Immature natural killer cell (primary cell): ENCODE measurements around the gene RAPGEF2. TPM values are rescaled to one million over a fixed set of nuclear protein-coding genes. Genes with fewer than 3 reads are reported as not detected.
"Not testable (repeated sequence)": the region's sequence is repeated elsewhere in the genome, so short reads cannot be mapped to it uniquely, and the experiment has no call there.

Experiments used
- DNase-seq, 3 donors: peaks; one replicate each; pipeline ENCODE4 v3.0.0; 2022; ENCODE audit warnings: mixed read lengths in 1 of 3
- H3K27ac Mint-ChIP-seq, 6 donors: one replicate each; pipeline ENCODE4 v1.8.0; 2020; ENCODE audit warnings: mixed read lengths in 6 of 6, mild to moderate bottlenecking in 5 of 6, inconsistent platforms in 4 of 6, moderate library complexity in 3 of 6
- H3K27me3 Mint-ChIP-seq, 3 donors: one replicate each; pipeline ENCODE4 v1.8.0; 2020 to 2021; ENCODE audit warnings: low read depth in 3 of 3, mild to moderate bottlenecking in 3 of 3, mixed read lengths in 3 of 3, moderate library complexity in 3 of 3, inconsistent platforms in 1 of 3
- H3K36me3 Mint-ChIP-seq, 3 donors: one replicate each; pipeline ENCODE4 v1.8.0; 2020; ENCODE audit warnings: mixed read lengths in 3 of 3, inconsistent platforms in 2 of 3, mild to moderate bottlenecking in 2 of 3
- H3K4me1 Mint-ChIP-seq, 2 donors: one replicate each; pipeline ENCODE4 v1.8.0; 2020; ENCODE audit warnings: inconsistent platforms in 2 of 2, mild to moderate bottlenecking in 2 of 2, mixed read lengths in 2 of 2, moderate library complexity in 1 of 2
- H3K4me3 Mint-ChIP-seq, 5 donors: one replicate each; pipeline ENCODE4 v1.8.0; 2020; ENCODE audit warnings: mild to moderate bottlenecking in 5 of 5, mixed read lengths in 5 of 5, inconsistent platforms in 3 of 5, moderate library complexity in 3 of 5
- H3K9me3 Mint-ChIP-seq, 6 donors: one replicate each; pipeline ENCODE4 v1.8.0; 2020; ENCODE audit warnings: mild to moderate bottlenecking in 6 of 6, mixed read lengths in 6 of 6, inconsistent platforms in 4 of 6, moderate library complexity in 3 of 6
- polyA plus RNA-seq, 3 donors: library from polyadenylated mRNA; unstranded; fragments of 300-500 nt; fragmentation: Illumina TruSeq; gene quantifications; one replicate each; pipeline ENCODE4 v1.2.3, GENCODE V29; 2021

RAPGEF2 gene, protein sequence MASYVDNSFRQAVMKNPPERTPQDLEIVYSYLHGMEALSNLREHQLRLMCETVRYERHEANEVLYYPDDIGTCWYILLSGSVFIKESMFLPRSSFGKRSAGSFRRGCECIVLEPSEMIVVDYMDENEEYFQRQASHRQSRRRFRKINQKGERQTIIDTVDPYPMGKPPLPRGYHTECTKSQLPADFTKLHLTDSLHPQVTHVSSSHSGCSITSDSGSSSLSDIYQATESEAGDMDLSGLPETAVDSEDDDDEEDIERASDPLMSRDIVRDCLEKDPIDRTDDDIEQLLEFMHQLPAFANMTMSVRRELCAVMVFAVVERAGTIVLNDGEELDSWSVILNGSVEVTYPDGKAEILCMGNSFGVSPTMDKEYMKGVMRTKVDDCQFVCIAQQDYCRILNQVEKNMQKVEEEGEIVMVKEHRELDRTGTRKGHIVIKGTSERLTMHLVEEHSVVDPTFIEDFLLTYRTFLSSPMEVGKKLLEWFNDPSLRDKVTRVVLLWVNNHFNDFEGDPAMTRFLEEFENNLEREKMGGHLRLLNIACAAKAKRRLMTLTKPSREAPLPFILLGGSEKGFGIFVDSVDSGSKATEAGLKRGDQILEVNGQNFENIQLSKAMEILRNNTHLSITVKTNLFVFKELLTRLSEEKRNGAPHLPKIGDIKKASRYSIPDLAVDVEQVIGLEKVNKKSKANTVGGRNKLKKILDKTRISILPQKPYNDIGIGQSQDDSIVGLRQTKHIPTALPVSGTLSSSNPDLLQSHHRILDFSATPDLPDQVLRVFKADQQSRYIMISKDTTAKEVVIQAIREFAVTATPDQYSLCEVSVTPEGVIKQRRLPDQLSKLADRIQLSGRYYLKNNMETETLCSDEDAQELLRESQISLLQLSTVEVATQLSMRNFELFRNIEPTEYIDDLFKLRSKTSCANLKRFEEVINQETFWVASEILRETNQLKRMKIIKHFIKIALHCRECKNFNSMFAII (N-terminal part only)
- 1 to 10 TPM in 1 of 3 donors, under 1 TPM in 2; 0.22 to 1.7 (median 0.46) TPM for polyA plus RNA-seq

DNA sequence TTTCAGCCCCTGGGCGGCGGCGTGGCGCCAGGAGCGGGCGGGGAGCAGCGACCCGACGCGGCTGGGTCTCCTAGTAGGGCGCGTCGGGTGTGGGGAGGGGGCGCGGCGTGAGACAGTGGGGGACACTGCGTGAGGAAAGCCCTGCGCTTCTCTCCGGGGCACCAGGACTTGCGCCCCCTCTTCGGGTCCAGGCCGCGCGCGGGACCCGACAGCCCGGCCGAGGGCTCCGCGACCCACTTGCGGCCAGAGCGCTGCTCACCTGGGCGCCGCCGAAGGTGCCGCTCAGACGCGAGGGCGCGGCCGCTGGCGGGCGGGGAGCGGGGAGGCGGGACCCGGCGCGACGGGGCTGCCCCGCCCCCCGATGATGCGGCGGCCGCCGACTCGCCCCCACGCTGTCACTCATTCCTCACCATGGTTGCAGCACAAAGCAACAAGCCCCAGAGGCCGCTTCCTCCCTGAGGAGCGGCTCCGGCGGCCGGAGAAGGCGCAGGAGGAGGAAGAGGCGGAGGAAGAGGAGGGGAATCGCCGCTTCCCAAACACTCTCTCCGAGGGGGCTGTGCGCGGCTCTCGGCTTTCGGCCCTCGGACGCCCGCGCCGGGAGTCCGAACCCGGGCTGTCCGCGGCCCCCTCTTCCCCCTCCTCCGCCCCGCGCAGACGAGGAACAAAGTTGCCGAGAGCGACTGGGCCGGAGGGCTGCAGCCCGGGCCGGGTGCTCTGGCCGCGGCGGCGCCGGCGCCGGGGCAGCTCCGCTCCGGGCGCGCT lies at the start of gene RAPGEF2:
RAPGEF2 (plus strand) TSS at position 458 of the 762 bp plus-strand sequence. CDS start 1,084 bp downstream, outside the sequence.
- Mint-ChIP-seq H3K27ac (peak within 1 kb of the TSS; percentile 74 to 95 (median 88)), H3K4me3 (peak within 1 kb of the TSS; percentile 85 to 91 (median 89)), H3K4me1 (peaks cover 34 to 40% of the 10 kb centered on the region in 2 donors), H3K36me3 (no peaks in the 10 kb centered on the region), H3K27me3 (peaks cover 18 to 22% (median 21%) of the 10 kb centered on the region in 3 donors), H3K9me3 (no peaks in the 10 kb centered on the region)
- DNase-seq = peak; percentile 85 to 88 (median 88)

DNA sequence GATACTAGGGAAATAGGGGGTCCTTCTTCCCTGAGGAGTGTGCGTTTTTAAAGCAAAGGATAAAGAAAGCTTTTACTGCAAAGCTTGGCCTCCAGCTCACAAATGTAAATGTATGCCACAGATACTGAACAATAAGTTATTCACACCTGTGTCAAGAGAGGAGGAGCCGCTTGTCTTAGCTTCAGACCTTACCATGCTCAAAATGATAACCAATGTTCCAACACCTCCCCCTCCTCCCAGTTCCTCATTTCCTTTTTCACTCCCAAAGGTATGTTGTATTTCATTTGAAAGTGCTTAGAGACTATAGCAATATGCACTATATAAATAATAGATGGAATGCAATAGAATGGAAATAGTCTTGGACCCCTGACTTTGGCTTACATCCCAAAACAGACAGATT lies 47.0 kb upstream of the RAPGEF2 start:
- no peak overlapping the region for H3K27ac Mint-ChIP-seq
- DNase-seq = no peak
- no peaks in the 10 kb centered on the region for H3K36me3 Mint-ChIP-seq
- peaks cover 0 to 6% (median 2%) of the 10 kb centered on the region in 3 donors for H3K27me3 Mint-ChIP-seq
- no peaks in the 10 kb centered on the region for H3K4me1 Mint-ChIP-seq
- no peak overlapping the region for H3K4me3 Mint-ChIP-seq
- no peaks in the 10 kb centered on the region for H3K9me3 Mint-ChIP-seq

DNA sequence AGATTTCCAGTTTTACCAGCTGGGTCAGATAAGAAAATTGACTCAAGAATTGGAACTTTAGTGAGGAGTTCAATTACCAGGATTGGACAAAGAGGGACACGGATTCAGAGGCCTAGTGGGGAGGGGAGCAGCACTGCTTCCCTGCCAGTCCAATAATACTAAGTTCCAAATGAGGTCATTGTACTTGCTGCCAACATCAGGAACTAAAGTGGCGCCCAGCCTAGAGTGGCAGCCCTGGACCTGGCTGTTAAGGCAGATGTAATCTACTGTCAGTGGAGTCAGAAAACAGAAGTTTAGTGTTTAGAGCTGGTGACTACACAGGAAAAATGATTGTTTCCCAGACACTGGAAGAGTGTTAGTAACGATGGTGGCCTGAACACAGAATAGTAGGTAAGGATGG lies 42.7 kb upstream of the RAPGEF2 start:
- Mint-ChIP-seq H3K27ac (no peak overlapping the region), H3K4me1 (no peaks in the 10 kb centered on the region), H3K36me3 (no peaks in the 10 kb centered on the region), H3K27me3 (peaks cover 0 to 6% (median 0%) of the 10 kb centered on the region in 3 donors), H3K9me3 (no peaks in the 10 kb centered on the region), H3K4me3 (no peak overlapping the region)
- DNase-seq = no peak

DNA sequence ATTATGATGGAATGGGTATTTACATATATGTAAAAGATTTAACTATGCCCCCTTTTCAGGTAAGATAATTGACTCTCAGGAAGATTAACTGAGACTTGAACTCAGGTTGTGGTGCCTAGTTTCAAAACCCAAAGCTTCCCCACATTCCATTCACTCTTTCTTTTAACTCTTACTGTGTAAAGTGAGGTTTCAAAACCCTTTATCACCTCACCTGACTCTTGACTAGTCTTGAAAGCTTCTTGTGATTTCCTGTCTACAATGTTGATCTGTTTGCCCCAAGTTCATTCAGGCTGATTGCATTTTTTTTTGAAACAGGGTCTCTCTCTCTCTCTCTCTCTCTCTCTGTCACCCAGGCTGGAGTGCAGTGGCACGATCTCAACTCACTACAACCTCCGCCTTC lies 40.5 kb upstream of the RAPGEF2 start:
- DNase-seq = no peak
- H3K27ac Mint-ChIP-seq = no peak overlapping the region
- no peaks in the 10 kb centered on the region for H3K36me3 Mint-ChIP-seq

DNA sequence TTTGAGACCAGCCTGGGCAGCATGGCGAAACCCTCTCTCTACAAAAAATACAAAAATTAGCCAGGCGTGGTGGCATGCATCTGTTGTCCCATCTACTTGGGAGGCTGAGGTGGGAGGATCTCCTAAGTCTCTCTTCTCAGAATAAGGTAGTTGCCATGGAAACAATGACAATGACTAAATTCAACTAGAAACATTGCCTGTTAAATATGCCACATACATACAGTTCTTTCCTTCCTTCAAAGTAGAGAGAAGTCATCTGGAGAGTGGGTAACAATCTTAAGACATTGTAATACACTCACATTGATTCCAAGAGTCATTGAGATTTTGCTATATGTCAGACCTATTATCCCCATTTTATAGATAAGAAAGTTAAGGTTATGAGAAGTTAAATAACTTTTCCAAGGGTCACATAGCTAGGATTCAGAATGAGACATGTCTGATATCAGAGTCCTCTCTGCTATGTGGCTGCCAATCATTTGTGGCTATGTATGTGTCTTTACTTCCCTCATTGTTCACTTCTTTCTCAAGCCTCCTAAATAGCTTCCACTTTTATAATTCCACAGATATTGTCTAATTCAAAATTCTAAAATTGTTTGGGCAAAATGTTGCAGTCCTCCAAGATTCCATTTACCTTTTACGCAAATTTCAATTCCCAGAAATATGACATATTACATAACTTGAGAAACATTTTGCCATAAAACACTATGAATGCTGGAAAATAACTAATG lies 37.2 kb upstream of the RAPGEF2 start:
- no peaks in the 10 kb centered on the region for H3K36me3 Mint-ChIP-seq
- H3K9me3 Mint-ChIP-seq = no peaks in the 10 kb centered on the region
- H3K4me1 Mint-ChIP-seq = no peaks in the 10 kb centered on the region
- H3K27me3 Mint-ChIP-seq = peaks cover 0 to 6% (median 2%) of the 10 kb centered on the region in 3 donors
- no peak overlapping the region for H3K4me3 Mint-ChIP-seq
- H3K27ac Mint-ChIP-seq = no peak overlapping the region
- no peak for DNase-seq

More for the DNA sequence above, 40.5 kb upstream of the RAPGEF2 start:
- no peaks in the 10 kb centered on the region for H3K4me1 Mint-ChIP-seq
- no peak overlapping the region for H3K4me3 Mint-ChIP-seq
- H3K9me3 Mint-ChIP-seq = no peaks in the 10 kb centered on the region
- peaks cover 0 to 6% (median 2%) of the 10 kb centered on the region in 3 donors for H3K27me3 Mint-ChIP-seq

DNA sequence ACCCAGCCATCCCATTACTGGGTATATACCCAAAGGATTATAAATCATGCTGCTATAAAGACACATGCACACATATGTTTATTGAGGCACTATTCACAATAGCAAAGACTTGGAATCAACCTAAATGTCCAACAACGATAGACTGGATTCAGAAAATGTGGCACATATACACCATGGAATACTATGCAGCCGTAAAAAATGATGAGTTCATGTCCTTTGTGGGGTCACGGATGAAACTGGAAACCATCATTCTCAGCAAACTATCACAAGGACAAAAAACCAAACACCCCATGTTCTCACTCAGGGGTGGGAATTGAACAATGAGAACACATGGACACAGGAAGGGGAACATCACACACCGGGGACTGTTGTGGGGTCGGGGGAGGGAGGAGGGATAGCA lies 34.7 kb upstream of the RAPGEF2 start:
- H3K27ac Mint-ChIP-seq, H3K27me3 Mint-ChIP-seq, H3K4me1 Mint-ChIP-seq, DNase-seq, H3K36me3 Mint-ChIP-seq, H3K4me3 Mint-ChIP-seq, H3K9me3 Mint-ChIP-seq: not testable (repeated sequence)

DNA sequence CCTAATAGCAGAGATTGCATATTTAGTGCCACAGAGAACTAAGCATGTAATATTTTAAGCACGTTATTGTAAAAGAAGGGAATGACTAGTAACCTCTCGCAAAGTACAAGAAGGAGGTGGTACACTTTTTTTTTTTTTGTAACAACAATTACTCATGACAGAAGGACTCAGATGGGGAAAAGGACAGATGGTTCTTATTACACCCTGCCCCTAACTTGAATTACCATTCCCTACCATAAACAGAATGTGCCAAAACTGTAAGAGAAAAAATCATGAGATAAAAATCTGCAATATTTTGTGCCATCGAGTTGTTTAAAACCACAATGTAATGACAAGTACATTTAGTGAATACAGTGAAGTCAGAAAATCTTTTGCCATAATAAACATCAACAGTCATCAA lies 33.0 kb upstream of the RAPGEF2 start:
- Mint-ChIP-seq H3K4me1 (no peaks in the 10 kb centered on the region), H3K4me3 (no peak overlapping the region), H3K9me3 (no peaks in the 10 kb centered on the region), H3K27me3 (peaks cover 0 to 5% (median 2%) of the 10 kb centered on the region in 3 donors), H3K27ac (no peak overlapping the region), H3K36me3 (no peaks in the 10 kb centered on the region)
- no peak for DNase-seq

DNA sequence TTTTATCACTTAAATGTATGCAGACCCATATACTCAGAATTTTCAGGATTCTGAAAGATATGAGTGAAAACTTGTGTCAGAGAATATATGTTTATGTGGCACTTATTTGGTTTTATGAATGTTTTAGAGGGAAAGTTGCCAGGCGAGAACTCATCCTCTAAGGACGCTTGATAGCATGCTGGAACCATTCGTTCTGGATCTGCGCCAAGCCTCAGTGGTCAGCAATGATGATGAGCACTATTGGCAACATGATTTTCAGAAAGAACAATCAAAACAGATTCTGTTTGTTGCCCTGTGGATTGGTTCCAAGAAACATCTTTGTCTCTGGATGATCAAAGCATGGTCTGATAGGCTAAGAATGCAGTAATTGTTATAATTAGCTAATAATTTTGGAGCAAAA lies 32.1 kb upstream of the RAPGEF2 start:
- no peak for DNase-seq
- Mint-ChIP-seq H3K27ac (no peak overlapping the region), H3K9me3 (no peaks in the 10 kb centered on the region), H3K4me3 (no peak overlapping the region), H3K27me3 (peaks cover 1 to 5% (median 3%) of the 10 kb centered on the region in 3 donors), H3K4me1 (no peaks in the 10 kb centered on the region), H3K36me3 (no peaks in the 10 kb centered on the region)

DNA sequence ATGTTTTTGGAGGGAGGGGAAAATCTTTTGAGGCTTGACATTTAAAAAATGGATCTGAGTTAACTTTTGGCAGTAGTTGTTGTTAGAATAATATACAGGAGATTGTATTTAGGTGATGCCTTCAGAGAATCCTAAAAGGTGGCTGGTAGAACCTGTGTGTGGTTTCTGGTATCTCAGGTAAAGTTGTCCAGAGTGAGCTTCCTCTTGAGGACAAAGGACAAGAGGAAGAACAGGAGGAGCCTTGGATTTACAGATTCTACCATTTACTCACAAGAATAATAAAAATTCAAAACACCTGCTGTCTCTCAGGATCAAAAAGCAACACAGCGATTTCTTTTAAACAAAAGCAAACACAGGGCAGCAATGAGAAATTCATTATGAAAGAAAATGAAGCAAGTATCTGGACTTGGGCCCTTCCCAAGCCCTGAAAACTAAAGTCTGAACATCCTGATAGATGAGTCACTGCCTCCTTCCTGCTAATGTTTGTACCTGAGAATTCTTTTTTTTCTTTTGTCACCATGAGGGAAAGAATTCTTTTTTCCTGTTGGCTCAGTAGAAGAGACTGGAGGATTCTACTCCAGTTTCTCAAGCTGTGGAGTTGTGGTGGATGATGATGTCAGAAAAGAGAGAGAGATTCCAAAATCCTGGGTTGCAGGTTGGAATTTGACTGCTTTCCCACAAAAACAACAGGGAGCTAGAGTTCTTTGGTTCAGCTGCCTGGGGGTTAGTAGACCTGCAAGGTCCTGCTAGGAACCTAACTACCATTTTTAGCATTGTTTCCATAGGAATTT lies 31.5 kb upstream of the RAPGEF2 start:
- H3K36me3 Mint-ChIP-seq = no peaks in the 10 kb centered on the region
- no peaks in the 10 kb centered on the region for H3K9me3 Mint-ChIP-seq
- H3K27ac Mint-ChIP-seq = no peak overlapping the region
- no peaks in the 10 kb centered on the region for H3K4me1 Mint-ChIP-seq
- no peak overlapping the region for H3K4me3 Mint-ChIP-seq
- no peak for DNase-seq
- peaks cover 2 to 5% (median 3%) of the 10 kb centered on the region in 3 donors for H3K27me3 Mint-ChIP-seq

DNA sequence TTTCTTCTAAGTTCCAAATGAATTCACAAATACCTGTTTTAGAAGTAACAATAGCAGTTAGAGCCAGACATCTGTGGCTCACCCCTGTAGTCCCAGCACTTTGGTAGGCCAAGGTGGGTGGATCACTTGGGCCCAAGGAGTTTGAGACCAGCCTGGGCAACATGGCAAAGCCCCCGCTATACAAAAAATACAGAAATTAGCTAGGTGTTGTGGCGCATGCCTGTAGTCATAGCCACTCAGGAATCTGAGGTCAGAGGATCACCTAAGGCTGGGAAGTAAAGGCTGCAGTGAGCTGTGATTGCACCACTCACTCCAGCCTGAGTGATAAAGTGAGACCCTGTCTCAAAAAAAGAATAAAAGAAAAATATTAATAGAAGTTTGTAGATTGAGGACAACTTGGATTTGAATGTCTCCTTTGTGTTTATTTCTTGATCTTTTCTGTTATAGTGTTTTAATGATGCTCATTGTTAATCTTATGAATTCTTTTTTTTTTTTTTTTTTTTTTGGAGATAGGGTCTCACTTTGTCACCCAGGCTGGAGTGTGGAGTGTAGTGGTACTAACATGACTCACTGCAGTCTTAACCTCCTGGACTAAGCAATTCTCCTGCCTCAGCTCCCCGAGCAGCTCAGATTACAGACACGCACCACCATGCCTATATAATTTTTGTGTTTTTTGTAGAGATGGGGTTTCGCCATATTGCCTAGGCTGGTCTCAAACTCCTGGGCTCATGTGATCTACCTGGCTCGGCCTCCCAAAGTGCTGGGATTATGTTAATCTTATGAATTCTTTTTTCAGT lies 30.7 kb upstream of the RAPGEF2 start:
- no peaks in the 10 kb centered on the region for H3K36me3 Mint-ChIP-seq
- H3K9me3 Mint-ChIP-seq = no peaks in the 10 kb centered on the region

DNA sequence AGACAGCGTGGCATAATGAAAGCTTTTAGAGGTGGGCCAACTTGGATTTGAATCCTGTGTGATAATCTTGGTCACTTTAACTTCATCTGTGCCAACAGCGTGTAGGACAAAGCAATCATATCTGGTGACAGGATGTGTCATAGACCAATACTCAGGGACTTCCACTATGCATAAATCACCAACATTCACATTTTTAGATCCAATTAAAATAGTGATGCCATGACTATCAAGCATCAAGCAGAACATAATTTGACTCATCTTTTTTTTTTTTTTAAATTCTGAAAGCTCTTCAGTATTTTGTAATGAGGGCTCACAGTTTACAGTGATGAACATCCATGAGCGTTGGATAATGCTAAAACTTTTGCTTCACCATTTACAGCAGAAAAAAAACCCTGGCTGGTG lies 27.3 kb upstream of the RAPGEF2 start:
- no peaks in the 10 kb centered on the region for H3K9me3 Mint-ChIP-seq
- peaks cover 2 to 5% (median 5%) of the 10 kb centered on the region in 3 donors for H3K27me3 Mint-ChIP-seq
- DNase-seq = no peak
- H3K36me3 Mint-ChIP-seq = no peaks in the 10 kb centered on the region
- H3K27ac Mint-ChIP-seq = no peak overlapping the region
- peaks cover 0 to 6% of the 10 kb centered on the region in 2 donors for H3K4me1 Mint-ChIP-seq
- H3K4me3 Mint-ChIP-seq = no peak overlapping the region

More for the DNA sequence above, 30.7 kb upstream of the RAPGEF2 start:
- Mint-ChIP-seq H3K27ac (no peak overlapping the region), H3K4me3 (no peak overlapping the region), H3K4me1 (no peaks in the 10 kb centered on the region), H3K27me3 (peaks cover 2 to 5% (median 3%) of the 10 kb centered on the region in 3 donors)
- DNase-seq = no peak

DNA sequence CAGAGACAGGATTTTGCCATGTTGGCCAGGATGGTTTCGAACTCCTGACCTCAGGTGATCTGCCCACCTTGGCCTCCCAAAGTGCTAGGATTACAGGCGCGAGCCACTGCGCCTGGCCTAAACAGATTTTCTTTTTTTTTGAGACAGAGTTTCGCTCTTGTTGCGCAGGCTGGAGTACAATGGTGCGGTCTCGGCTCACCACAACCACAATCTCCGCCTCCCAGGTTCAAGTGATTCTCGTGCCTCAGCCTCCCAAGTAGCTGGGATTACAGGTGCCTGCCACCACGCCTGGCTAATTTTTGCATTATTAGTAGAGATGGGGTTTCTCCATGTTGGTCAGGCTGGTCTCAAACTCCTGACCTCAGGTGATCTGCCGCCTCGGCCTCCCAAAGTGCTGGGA lies 25.9 kb upstream of the RAPGEF2 start:
- not testable (repeated sequence) for H3K27me3 Mint-ChIP-seq, H3K4me3 Mint-ChIP-seq, H3K27ac Mint-ChIP-seq, H3K4me1 Mint-ChIP-seq, DNase-seq, H3K9me3 Mint-ChIP-seq, H3K36me3 Mint-ChIP-seq
